ENCODE data around the gene MMAB.

Gene MMAB

DNA sequence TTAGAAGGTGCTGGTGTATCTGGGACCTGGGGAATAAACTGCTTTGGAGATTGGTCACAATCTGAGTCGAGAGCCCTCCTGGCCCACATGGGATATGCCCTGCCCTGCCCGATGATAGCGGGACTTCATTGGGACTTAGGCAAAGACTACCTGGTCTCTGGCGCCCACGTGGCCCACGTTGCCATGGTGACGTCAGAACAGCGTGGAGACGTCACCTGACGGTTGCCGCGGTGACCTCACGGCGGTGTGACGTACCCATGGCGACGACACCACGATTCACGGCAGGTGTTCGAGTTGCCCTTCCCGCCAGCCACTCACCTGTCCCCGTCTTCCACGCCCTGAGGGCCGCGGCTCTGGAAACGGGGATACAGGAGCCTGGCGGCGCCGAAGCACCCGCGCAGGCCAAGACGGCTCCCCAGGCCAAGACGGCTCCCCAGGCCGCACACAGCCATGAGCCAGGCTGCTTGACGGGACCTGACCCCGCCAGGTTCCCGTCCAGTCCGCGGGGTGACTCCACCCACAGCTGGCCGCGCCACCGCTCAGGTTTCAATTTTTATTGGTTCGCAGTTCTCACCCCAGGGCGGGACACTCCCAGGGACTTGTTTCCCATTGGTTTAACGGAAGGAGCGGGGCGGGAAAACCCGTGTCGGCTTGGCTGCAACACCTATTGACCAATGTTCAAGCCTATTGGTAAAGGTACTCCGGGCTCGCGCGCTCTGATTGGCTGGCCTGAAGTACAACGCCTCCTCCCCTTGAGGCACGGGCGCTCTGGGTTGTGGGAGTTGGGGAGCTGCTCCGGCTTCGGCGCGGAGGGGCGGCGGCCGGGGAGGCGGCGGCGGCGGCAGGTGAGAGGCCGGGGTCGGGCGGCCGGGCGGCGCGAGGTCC is at the start of gene MMAB, which contains the start of gene MVK:
Gene MMAB (minus strand): TSS at position 476 of the 885 bp plus-strand sequence. CDS start 24 bp downstream, at position 452.
Gene MVK (plus strand): TSS at position 766 of the 885 bp plus-strand sequence. CDS start 1,029 bp downstream, outside the sequence.
- Histone ChIP-seq H3K9ac (ENCODE audit: low read length) (peak within 1 kb of the TSS; percentile 70), H3K4me1 (ENCODE audit: insufficient read depth, low read length) (peaks cover 8% of the 10 kb centered on the region), H3K27ac (ENCODE audit: low read depth, low read length) (peak within 1 kb of the TSS; percentile 73), H3K36me3 (ENCODE audit: insufficient read depth, low read length) (peaks cover 18% of the 10 kb centered on the region), H3K9me3 (ENCODE audit: low read length) (no peaks in the 10 kb centered on the region), H3K27me3 (ENCODE audit: control insufficient read depth in 1 of 2, insufficient read depth in 2 of 2, low read length in 2 of 2) (no peaks in the 10 kb centered on the region), H3K4me3 (ENCODE audit: low read depth in 1 of 2, low read length in 2 of 2) (peak within 1 kb of the TSS; percentile 69 to 94)

DNA sequence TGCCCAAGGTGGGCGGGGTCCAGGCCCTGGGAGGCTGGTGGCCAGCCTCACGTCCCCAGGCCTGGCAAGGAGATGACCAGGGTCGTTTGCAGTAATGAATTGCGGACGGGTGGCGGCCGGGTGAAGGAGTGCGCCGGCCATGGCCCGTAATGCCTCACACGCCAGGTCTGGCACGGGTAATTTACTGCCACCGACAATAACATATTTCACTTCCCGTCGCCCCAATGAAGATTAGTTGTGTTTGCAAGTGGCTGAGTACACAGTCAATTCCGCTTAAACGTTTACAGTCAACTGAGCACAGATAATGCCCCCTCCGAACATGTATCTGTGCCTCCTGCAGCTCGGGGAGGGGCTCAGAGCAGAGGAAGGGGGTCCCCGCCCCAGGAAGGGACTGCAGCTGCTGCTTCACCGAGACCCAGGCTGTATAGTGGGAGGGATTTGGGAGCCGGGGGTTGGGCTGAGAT is 48.6 kb upstream of the MMAB start:
- Histone ChIP-seq H3K27ac (ENCODE audit: low read depth, low read length) (no peak overlapping the region), H3K4me1 (ENCODE audit: insufficient read depth, low read length) (no peaks in the 10 kb centered on the region), H3K4me3 (ENCODE audit: low read depth in 1 of 2, low read length in 2 of 2) (no peak overlapping the region), H3K36me3 (ENCODE audit: insufficient read depth, low read length) (no peaks in the 10 kb centered on the region), H3K9me3 (ENCODE audit: low read length) (no peaks in the 10 kb centered on the region), H3K9ac (ENCODE audit: low read length) (no peak overlapping the region), H3K27me3 (ENCODE audit: control insufficient read depth in 1 of 2, insufficient read depth in 2 of 2, low read length in 2 of 2) (peaks cover 0 to 10% of the 10 kb centered on the region in 2 donors)

DNA sequence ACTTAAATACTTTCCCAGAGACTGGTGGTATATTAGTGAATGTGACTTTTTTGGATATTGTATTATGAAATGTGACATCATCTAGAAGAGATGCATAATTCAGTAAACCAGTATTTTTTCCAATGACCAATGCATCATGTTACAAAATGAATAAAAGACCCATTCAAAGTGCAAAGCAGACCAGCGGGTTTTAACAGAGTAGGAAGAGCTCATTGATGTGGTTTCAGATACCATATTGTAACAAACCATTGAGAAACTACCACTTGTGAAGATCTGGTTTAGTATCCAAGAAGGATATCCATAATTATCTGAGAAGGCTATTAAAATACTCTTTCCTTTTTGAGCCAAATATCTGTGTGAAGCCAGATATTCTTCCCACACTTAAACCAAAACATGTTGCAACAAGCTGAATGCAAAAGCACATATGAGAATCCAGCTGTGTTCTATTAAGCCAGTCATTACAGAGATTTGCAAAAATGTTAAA is 47.9 kb upstream of the MMAB start:
- no peak overlapping the region for H3K4me3 ChIP-seq (ENCODE audit: low read depth in 1 of 2, low read length in 2 of 2)
- H3K9me3 ChIP-seq (ENCODE audit: low read length): no peaks in the 10 kb centered on the region
- no peaks in the 10 kb centered on the region for H3K36me3 ChIP-seq (ENCODE audit: insufficient read depth, low read length)
- no peak overlapping the region for H3K9ac ChIP-seq (ENCODE audit: low read length)
- peaks cover 0 to 5% of the 10 kb centered on the region in 2 donors for H3K27me3 ChIP-seq (ENCODE audit: control insufficient read depth in 1 of 2, insufficient read depth in 2 of 2, low read length in 2 of 2)
- no peaks in the 10 kb centered on the region for H3K4me1 ChIP-seq (ENCODE audit: insufficient read depth, low read length)
- H3K27ac ChIP-seq (ENCODE audit: low read depth, low read length): no peak overlapping the region

DNA sequence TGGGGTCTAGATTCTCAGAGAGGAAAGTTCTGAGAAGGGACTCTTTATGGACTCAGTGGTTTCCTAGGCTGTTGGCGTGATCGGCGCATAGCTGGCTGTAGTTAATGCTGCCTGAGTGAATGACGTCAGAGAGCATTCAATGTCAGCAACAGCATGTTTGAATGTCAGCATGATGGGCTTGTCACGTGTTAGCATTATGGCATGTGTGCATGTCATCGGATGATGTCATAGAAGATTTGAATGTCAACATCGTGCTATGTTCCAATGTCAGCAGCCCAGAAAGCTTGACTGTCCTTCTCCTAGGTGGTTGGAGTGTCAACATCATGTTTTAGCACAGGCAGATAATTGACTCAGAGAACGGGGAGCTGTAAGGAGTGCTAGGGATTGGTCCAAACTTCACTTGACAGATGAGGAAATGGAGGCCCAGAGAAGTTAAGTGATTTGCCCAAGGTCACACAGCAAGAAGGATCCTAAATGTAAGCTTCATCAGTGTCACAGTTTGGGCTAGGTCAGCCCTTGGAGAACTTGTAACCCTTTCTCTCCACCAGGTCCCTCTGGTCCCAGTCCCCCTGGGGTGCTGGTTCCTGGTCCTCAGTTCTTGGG is 45.8 kb upstream of the MMAB start:
- Histone ChIP-seq H3K9me3 (ENCODE audit: low read length) (no peaks in the 10 kb centered on the region), H3K4me1 (ENCODE audit: insufficient read depth, low read length) (no peaks in the 10 kb centered on the region), H3K9ac (ENCODE audit: low read length) (no peak overlapping the region), H3K4me3 (ENCODE audit: low read depth in 1 of 2, low read length in 2 of 2) (no peak overlapping the region), H3K36me3 (ENCODE audit: insufficient read depth, low read length) (no peaks in the 10 kb centered on the region), H3K27ac (ENCODE audit: low read depth, low read length) (no peak overlapping the region), H3K27me3 (ENCODE audit: control insufficient read depth in 1 of 2, insufficient read depth in 2 of 2, low read length in 2 of 2) (no peaks in the 10 kb centered on the region)

DNA sequence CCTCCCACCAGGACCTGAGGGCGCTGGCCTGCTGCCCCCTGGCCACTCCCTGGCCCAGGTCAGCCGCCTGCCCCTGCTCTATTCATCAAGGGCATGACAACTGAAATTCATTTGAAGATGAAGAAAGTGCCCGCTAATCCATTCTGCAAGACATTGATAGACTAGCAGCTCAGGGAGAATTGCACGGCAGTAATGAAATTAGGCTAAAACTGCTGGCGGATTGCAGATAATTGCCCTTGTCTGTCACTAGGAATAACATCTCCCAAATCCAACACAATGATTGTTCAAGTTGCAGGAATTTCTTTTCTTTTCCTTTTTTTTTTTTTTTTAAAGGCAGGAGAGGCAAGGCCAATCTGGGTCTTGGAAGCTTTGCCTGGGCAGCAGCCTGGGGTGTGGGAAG is 44.8 kb upstream of the MMAB start:
- H3K4me3 ChIP-seq (ENCODE audit: low read depth in 1 of 2, low read length in 2 of 2): no peak overlapping the region
- H3K4me1 ChIP-seq (ENCODE audit: insufficient read depth, low read length): no peaks in the 10 kb centered on the region
- no peak overlapping the region for H3K9ac ChIP-seq (ENCODE audit: low read length)
- H3K27me3 ChIP-seq (ENCODE audit: control insufficient read depth in 1 of 2, insufficient read depth in 2 of 2, low read length in 2 of 2): no peaks in the 10 kb centered on the region
- no peaks in the 10 kb centered on the region for H3K36me3 ChIP-seq (ENCODE audit: insufficient read depth, low read length)
- no peak overlapping the region for H3K27ac ChIP-seq (ENCODE audit: low read depth, low read length)
- H3K9me3 ChIP-seq (ENCODE audit: low read length): no peaks in the 10 kb centered on the region

DNA sequence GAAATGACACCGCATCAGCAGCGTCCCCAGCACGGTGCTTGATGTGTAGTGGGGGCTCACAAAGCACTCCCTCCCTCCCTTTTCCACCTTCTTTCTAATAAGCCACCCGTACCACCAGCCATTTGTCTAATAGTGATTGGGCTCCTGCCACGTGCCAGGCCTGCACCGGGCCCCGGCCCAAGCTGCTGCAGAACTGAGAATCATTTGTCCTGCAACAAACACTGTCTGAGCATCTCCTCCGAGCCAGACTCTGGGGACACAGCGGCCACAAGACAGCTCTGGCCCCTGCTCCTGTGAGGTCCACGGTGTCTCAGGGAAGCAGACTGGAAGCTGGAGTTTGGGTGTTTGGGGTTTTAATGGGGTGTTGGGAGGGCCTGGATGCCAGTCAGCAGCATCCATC is 44.2 kb upstream of the MMAB start:
- Histone ChIP-seq H3K9me3 (ENCODE audit: low read length) (no peaks in the 10 kb centered on the region), H3K9ac (ENCODE audit: low read length) (no peak overlapping the region), H3K27me3 (ENCODE audit: control insufficient read depth in 1 of 2, insufficient read depth in 2 of 2, low read length in 2 of 2) (no peaks in the 10 kb centered on the region), H3K36me3 (ENCODE audit: insufficient read depth, low read length) (no peaks in the 10 kb centered on the region), H3K27ac (ENCODE audit: low read depth, low read length) (no peak overlapping the region), H3K4me1 (ENCODE audit: insufficient read depth, low read length) (no peaks in the 10 kb centered on the region), H3K4me3 (ENCODE audit: low read depth in 1 of 2, low read length in 2 of 2) (no peak overlapping the region)

DNA sequence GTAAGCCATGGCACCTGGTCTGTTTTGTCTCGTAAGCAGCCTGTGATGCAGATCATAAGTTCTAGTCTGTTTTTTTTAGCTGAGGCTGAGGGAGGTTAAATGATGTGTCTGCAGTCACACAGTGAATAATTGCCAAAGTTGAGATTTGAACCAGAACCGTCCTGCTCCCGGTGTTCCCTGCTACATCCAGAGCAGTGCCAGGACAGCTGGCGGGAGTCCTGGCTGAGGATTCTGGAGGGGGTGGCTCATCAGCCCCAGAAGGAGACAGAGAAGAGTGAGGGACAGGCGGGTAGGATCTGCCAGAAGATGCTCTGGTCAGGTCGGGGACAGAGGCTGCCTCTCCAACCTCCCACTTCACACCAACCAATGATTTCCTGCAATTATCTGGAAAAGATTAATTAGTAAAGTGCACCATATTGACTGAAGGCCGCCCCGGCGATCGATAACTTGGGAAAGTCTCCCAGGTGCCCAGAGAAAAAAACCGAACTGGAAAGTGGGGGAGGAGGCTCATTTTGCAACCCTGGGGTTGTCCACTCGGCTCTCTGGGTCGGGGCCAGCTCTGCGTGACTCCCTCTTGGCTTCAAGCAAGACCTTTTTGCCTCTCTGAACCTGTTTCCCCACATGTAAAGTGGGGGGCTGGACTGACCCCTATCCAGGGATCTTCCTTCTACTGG is 42.4 kb upstream of the MMAB start:
- Histone ChIP-seq H3K9ac (ENCODE audit: low read length) (no peak overlapping the region), H3K27ac (ENCODE audit: low read depth, low read length) (no peak overlapping the region), H3K4me3 (ENCODE audit: low read depth in 1 of 2, low read length in 2 of 2) (no peak overlapping the region), H3K9me3 (ENCODE audit: low read length) (no peaks in the 10 kb centered on the region), H3K27me3 (ENCODE audit: control insufficient read depth in 1 of 2, insufficient read depth in 2 of 2, low read length in 2 of 2) (peaks cover 0 to 8% of the 10 kb centered on the region in 2 donors), H3K36me3 (ENCODE audit: insufficient read depth, low read length) (no peaks in the 10 kb centered on the region), H3K4me1 (ENCODE audit: insufficient read depth, low read length) (no peaks in the 10 kb centered on the region)

DNA sequence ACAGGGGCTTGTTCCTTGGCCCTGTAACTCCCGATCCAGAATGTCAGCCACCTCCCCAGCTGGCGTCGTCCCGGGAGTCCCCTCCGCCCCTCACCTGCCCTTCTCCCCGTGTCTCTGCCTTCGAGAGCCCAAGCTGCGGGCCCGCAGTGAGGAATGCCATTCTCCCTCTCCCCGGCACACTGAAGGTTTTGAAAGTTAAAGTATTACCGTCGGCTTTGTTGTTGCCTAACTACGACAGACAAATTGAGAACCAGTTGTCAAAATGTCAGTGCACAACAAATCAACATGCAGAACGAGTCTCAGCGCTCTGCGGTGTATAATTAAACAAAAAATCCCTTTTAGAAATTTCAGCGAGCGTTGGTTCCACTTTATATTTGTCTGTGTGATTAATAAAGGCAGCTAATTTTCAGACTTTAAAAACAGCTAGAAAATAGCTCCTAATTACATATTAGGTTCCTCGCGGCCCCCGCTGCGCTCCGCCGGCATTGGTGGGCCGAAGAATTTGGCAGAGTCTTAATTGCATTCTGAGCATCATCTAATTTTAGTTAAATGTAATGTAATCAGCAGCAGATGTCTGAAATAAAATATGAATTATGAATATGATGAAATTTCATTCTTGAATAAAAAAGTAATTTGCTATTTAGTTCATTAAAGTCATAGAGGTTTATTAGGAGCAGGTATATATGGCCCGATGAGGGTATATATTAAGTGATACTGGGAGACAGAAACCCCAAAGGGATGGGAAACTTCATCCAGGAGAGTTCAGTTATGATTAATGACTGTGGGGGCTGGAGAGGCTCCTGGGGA is 40.5 kb upstream of the MMAB start:
- Histone ChIP-seq H3K9ac (ENCODE audit: low read length) (no peak overlapping the region), H3K4me1 (ENCODE audit: insufficient read depth, low read length) (no peaks in the 10 kb centered on the region), H3K36me3 (ENCODE audit: insufficient read depth, low read length) (no peaks in the 10 kb centered on the region), H3K27ac (ENCODE audit: low read depth, low read length) (no peak overlapping the region), H3K27me3 (ENCODE audit: control insufficient read depth in 1 of 2, insufficient read depth in 2 of 2, low read length in 2 of 2) (peaks cover 8 to 9% of the 10 kb centered on the region in 2 donors), H3K9me3 (ENCODE audit: low read length) (no peaks in the 10 kb centered on the region), H3K4me3 (ENCODE audit: low read depth in 1 of 2, low read length in 2 of 2) (no peak overlapping the region)

DNA sequence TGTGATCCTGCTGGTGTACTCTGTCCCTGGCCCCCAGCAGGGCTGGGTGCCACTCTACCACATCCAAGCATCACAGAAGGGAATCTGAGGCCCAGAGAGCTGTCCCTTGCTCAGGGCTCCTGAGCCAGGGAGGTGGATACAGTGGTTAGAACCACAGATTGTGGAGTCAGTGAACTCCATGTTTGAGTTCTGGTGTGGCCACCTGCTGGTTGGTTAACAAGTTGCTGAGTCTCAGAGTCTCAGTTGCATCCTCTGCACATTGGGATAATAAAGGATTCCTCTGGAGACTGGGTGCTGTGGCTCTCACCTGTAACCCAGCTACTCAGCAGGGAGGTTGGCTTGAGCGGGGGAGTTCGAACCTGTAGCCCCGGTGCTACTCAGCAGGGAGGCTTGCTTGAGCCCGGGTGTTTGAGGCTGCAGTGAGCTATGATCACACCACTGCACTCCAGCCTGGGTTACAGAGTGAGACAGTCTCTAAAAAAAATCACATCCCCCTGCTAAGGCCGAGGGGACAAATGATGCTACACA is 39.7 kb upstream of the MMAB start:
- Histone ChIP-seq H3K9ac (ENCODE audit: low read length) (no peak overlapping the region), H3K4me3 (ENCODE audit: low read depth in 1 of 2, low read length in 2 of 2) (no peak overlapping the region), H3K36me3 (ENCODE audit: insufficient read depth, low read length) (no peaks in the 10 kb centered on the region), H3K4me1 (ENCODE audit: insufficient read depth, low read length) (no peaks in the 10 kb centered on the region), H3K27me3 (ENCODE audit: control insufficient read depth in 1 of 2, insufficient read depth in 2 of 2, low read length in 2 of 2) (peaks cover 8 to 9% of the 10 kb centered on the region in 2 donors), H3K27ac (ENCODE audit: low read depth, low read length) (no peak overlapping the region), H3K9me3 (ENCODE audit: low read length) (no peaks in the 10 kb centered on the region)

DNA sequence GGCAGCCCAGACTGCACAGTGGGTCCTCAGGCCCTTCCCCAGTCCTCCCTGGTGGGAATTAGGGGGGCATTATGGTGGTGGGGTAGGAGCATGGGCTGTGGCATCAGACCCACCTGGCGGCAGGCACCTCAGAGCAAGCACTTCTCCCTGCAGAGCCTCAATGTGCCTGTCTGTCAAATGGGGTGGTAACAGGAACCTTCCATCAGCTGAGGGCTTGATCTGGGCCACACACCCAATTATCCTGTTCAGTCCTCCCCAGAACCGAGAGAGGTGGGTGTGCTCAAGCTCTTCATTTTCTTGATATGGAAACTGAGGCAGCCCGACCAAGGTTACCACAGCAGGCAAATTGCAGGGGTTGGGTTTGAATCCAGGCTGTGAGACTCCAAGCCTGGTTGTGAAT is 38.7 kb upstream of the MMAB start:
- Histone ChIP-seq H3K4me1 (ENCODE audit: insufficient read depth, low read length) (no peaks in the 10 kb centered on the region), H3K27ac (ENCODE audit: low read depth, low read length) (no peak overlapping the region), H3K27me3 (ENCODE audit: control insufficient read depth in 1 of 2, insufficient read depth in 2 of 2, low read length in 2 of 2) (peaks cover 9 to 12% of the 10 kb centered on the region in 2 donors)

More for the DNA sequence above, 38.7 kb upstream of the MMAB start:
- Histone ChIP-seq H3K9ac (ENCODE audit: low read length) (no peak overlapping the region), H3K36me3 (ENCODE audit: insufficient read depth, low read length) (no peaks in the 10 kb centered on the region), H3K9me3 (ENCODE audit: low read length) (no peaks in the 10 kb centered on the region), H3K4me3 (ENCODE audit: low read depth in 1 of 2, low read length in 2 of 2) (no peak overlapping the region)

Measured in muscle layer of colon (tissue), 2 donors.